A549 (cell line): ENCODE measurements around the gene ARL6. TPM values are rescaled to one million over a fixed set of nuclear protein-coding genes. Genes with fewer than 3 reads are reported as not detected.
A peak's percentile ranks its signal among the peaks of the same experiment; 100 is the strongest.

Source experiments
- ATAC-seq, 2 experiments: fragments of 200-7000 bp in 1 of 2; fragments of >200 bp in 1 of 2; cut with Nextera tagmentation in 1 of 2; cut with Tn5 transposase in 1 of 2; 3 replicates each; pipeline versions ENCODE4 v1.8.0 to v1.9.1; 2018 to 2020; ENCODE audit warnings: mild to moderate bottlenecking in 1 of 2, moderate library complexity in 1 of 2
- CTCF ChIA-PET: fragments of 300-600 bp; sonication (Branson Sonifier 250); formaldehyde crosslinking; extraction: SDS; loops from one replicate; lab custom pipeline; 2021; ENCODE audit warnings: antibody characterized with exemption, inconsistent platforms; lab: Yijun Ruan, JAX
- POLR2A ChIA-PET: fragments of 350-600 bp; formaldehyde crosslinking; extraction: SDS; loops from one replicate; lab custom pipeline; 2021; ENCODE audit warnings: antibody characterized with exemption, inconsistent platforms; lab: Yijun Ruan, JAX
- DNase-seq, 2 experiments: peaks; one replicate each; pipeline versions ENCODE4 v3.0.0 to v3.0.0-alpha.2; 2011 to 2016; ENCODE audit warnings: low read depth in 1 of 2, low spot score in 1 of 2
- FAIRE-seq: peaks from 2 replicates; lab custom pipeline; 2011; peaks lifted over from hg19 to GRCh38; lab: Jason Lieb, UNC
- H3K27ac ChIP-seq, 2 experiments: fragments of >200 bp; sonication (Bioruptor Twin); formaldehyde crosslinking; 3 replicates each; pipeline ENCODE4 v1.5.1; 2016 to 2017
- H3K4me1 ChIP-seq: fragments of >200 bp; sonication (Bioruptor Twin); formaldehyde crosslinking; 3 replicates; pipeline ENCODE4 v1.6.1; 2016
- H3K4me2 ChIP-seq: fragments of >200 bp; sonication (Bioruptor Twin); formaldehyde crosslinking; 3 replicates; pipeline ENCODE4 v1.6.1; 2016
- H3K4me3 ChIP-seq: fragments of >200 bp; sonication (Bioruptor Twin); formaldehyde crosslinking; 3 replicates; pipeline ENCODE4 v1.5.1; 2016
- H3K9me3 ChIP-seq: fragments of >200 bp; sonication (Bioruptor Twin); formaldehyde crosslinking; 3 replicates; pipeline ENCODE4 v1.6.1; 2016
- BHLHE40 ChIP-seq: IDR thresholded peaks from 2 replicates; pipeline ENCODE4 v1.6.1; 2012; ENCODE audit warnings: low read depth, low read length, inconsistent platforms
- CEBPB ChIP-seq, 2 experiments: fragments of >200 bp in 1 of 2; sonication (Bioruptor Twin) in 1 of 2; formaldehyde crosslinking in 1 of 2; IDR thresholded peaks; 2 replicates each; pipeline ENCODE4 v1.6.1; 2012 to 2016
- CHD4 ChIP-seq: fragments of 200-600 bp; sonication (generic); IDR thresholded peaks from 2 replicates; pipeline ENCODE4 v1.6.1; 2016; ENCODE audit warnings: antibody characterized with exemption, mild to moderate bottlenecking, borderline replicate concordance
- CTCF ChIP-seq: fragments of >200 bp; sonication (Bioruptor Twin); formaldehyde crosslinking; IDR thresholded peaks from 3 replicates; pipeline ENCODE4 v1.5.1; 2016
- EP300 ChIP-seq, 2 experiments: fragments of >200 bp; sonication (Bioruptor Twin); formaldehyde crosslinking; IDR thresholded peaks; 2 replicates in 1 of 2; 3 replicates in 1 of 2; pipeline ENCODE4 v1.6.1; 2016 to 2017
- FOSL2 ChIP-seq, 2 experiments: fragments of 450-650 bp in 1 of 2; fragments of >200 bp in 1 of 2; sonication (Bioruptor Twin) in 1 of 2; formaldehyde crosslinking; IDR thresholded peaks; 2 replicates each; pipeline versions ENCODE4 v1.5.0 to v1.6.1; 2016 to 2020; ENCODE audit warnings: mild to moderate bottlenecking in 1 of 2, moderate library complexity in 1 of 2
- FOXS1 ChIP-seq: fragments of 250-450 bp; sonication (Bioruptor Pico); IDR thresholded peaks from 2 replicates; pipeline ENCODE4 v1.5.0; 2020; ENCODE audit warnings: mild to moderate bottlenecking, moderate library complexity
- GATA3 ChIP-seq: IDR thresholded peaks from 2 replicates; pipeline ENCODE4 v1.6.1; 2012; ENCODE audit warnings: borderline replicate concordance
- HES2 ChIP-seq: fragments of >200 bp; sonication (Bioruptor Twin); formaldehyde crosslinking; IDR thresholded peaks from 2 replicates; pipeline ENCODE4 v1.6.1; 2016
- HEYL ChIP-seq: fragments of 250-450 bp; sonication (Bioruptor Pico); IDR thresholded peaks from 2 replicates; pipeline ENCODE4 v1.8.0; 2021; ENCODE audit warnings: mild to moderate bottlenecking, moderate library complexity
- JUN ChIP-seq, 2 experiments: fragments of >200 bp; sonication (Bioruptor Twin); formaldehyde crosslinking; IDR thresholded peaks; 2 replicates in 1 of 2; 3 replicates in 1 of 2; pipeline ENCODE4 v1.6.1; 2016 to 2017
- KDM1A ChIP-seq: fragments of 200-600 bp; sonication (generic); IDR thresholded peaks from 2 replicates; pipeline ENCODE4 v1.6.1; 2016; ENCODE audit warnings: low read depth, mild to moderate bottlenecking
- NFE2L2 ChIP-seq: fragments of 150-350 bp; conservative IDR thresholded peaks from 2 replicates; pipeline ENCODE4 v1.6.1; 2014; ENCODE audit warnings: low read length
- NR3C1 ChIP-seq: fragments of >200 bp; sonication (Bioruptor Twin); formaldehyde crosslinking; IDR thresholded peaks from 3 replicates; pipeline ENCODE4 v1.6.1; 2017
- PBX3 ChIP-seq: IDR thresholded peaks from 2 replicates; pipeline ENCODE4 v1.6.1; 2012
- PHF8 ChIP-seq: fragments of 200-600 bp; sonication (generic); IDR thresholded peaks from 2 replicates; pipeline ENCODE4 v1.6.1; 2016; ENCODE audit warnings: low read depth, mild to moderate bottlenecking, antibody characterized with exemption, moderate library complexity, borderline replicate concordance
- POLR2A ChIP-seq: IDR thresholded peaks from 2 replicates; pipeline ENCODE4 v1.6.1; 2012; ENCODE audit warnings: mild to moderate bottlenecking, low read length
- RARB ChIP-seq: fragments of 250-450 bp; sonication (Bioruptor Pico); IDR thresholded peaks from 2 replicates; pipeline ENCODE4 v1.8.0; 2021; ENCODE audit warnings: mild to moderate bottlenecking, moderate library complexity
- RCOR1 ChIP-seq: fragments of 150-350 bp; IDR thresholded peaks from 2 replicates; pipeline ENCODE4 v1.6.1; 2014; ENCODE audit warnings: antibody characterized with exemption, low read length, low read depth
- RFX5 ChIP-seq: fragments of 450-650 bp; IDR thresholded peaks from 2 replicates; pipeline ENCODE4 v1.7.1; 2014; ENCODE audit warnings: antibody characterized with exemption, mild to moderate bottlenecking, moderate library complexity
- RNF2 ChIP-seq: fragments of 200-600 bp; sonication (generic); IDR thresholded peaks from 2 replicates; pipeline ENCODE4 v1.6.1; 2016; ENCODE audit warnings: low read depth, mild to moderate bottlenecking, antibody characterized with exemption, moderate library complexity, borderline replicate concordance
- SREBF2 ChIP-seq: fragments of 450-650 bp; IDR thresholded peaks from 2 replicates; pipeline ENCODE4 v1.6.1; 2014; ENCODE audit warnings: mild to moderate bottlenecking, moderate library complexity
- TP53 ChIP-seq: fragments of 250-450 bp; sonication (Bioruptor Pico); IDR thresholded peaks from 2 replicates; pipeline ENCODE4 v1.5.0; 2021; ENCODE audit warnings: mild to moderate bottlenecking, moderate library complexity
- ZC3H11A ChIP-seq: fragments of 450-650 bp; IDR thresholded peaks from 2 replicates; pipeline ENCODE4 v1.6.1; 2014; ENCODE audit warnings: antibody characterized with exemption, mild to moderate bottlenecking
- ZFP36 ChIP-seq: fragments of 450-650 bp; IDR thresholded peaks from 2 replicates; pipeline ENCODE4 v1.6.1; 2014; ENCODE audit warnings: borderline replicate concordance; ENCODE audit not compliant: partially characterized antibody
- ZSCAN20 ChIP-seq: fragments of 250-450 bp; sonication (Bioruptor Pico); IDR thresholded peaks from 2 replicates; pipeline ENCODE4 v1.8.0; 2022; ENCODE audit warnings: mild to moderate bottlenecking, moderate library complexity
- whole genome bisulfite sequencing: methylation state at CpG from one replicate; pipeline ENCODE4 v1.1.6; 2017; ENCODE audit errors: missing lambda C conversion rate; 5-methylcytosine and 5-hydroxymethylcytosine counted together
- polyA minus RNA-seq: library from RNA; depleted of rRNA, polyadenylated mRNA; stranded (reverse); fragments of >200 nt; gene quantifications from 2 replicates; pipeline ENCODE4 v1.2.3, GENCODE V29; 2011; rRNA and poly(A)+ RNA removed
- polyA plus RNA-seq, 4 experiments: library from polyadenylated mRNA; depleted of rRNA in 3 of 4; stranded (reverse); fragments of >200 nt; fragmentation: RNase III in 1 of 4; extraction: RNeasy Plus Mini Kit Qiagen cat#74134 plus additional on column Dnase treatment in 1 of 4; gene quantifications; 2 replicates in 3 of 4; 3 replicates in 1 of 4; pipeline ENCODE4 v1.2.3, GENCODE V29; 2011 to 2017
- TF ChIP-seq, protein P1 (sequence below): fragments of 250-450 bp; sonication (Bioruptor Pico); IDR thresholded peaks from 2 replicates; pipeline ENCODE4 v1.5.0; 2020; ENCODE audit warnings: low read depth, mild to moderate bottlenecking, moderate library complexity
- TF ChIP-seq, protein P2 (sequence below): fragments of 150-350 bp; IDR thresholded peaks from 2 replicates; pipeline ENCODE4 v1.6.1; 2014; ENCODE audit warnings: low read depth, mild to moderate bottlenecking, low read length
- TF ChIP-seq, protein P3 (sequence below): IDR thresholded peaks from 2 replicates; pipeline ENCODE4 v1.6.1; 2012

Gene ARL6
- polyA plus RNA-seq (2011; rRNA removed) (9.9 and 11.7 TPM in 2 replicates), polyA plus RNA-seq (2017; fragmentation: RNase III; extraction: RNeasy Plus Mini Kit Qiagen cat#74134 plus additional on column Dnase treatment) (6.9 to 7.4 TPM (median 7.3 TPM) in 3 replicates), polyA minus RNA-seq (17.9 and 20.1 TPM in 2 replicates)
- polyA plus RNA-seq (2012; cell fraction: cytosol; rRNA removed), result 2.1 and 2.2 TPM in 2 replicates
- 1.2 and 2.7 TPM in 2 replicates for polyA plus RNA-seq (2012; cell fraction: nucleus; rRNA removed)

DNA sequence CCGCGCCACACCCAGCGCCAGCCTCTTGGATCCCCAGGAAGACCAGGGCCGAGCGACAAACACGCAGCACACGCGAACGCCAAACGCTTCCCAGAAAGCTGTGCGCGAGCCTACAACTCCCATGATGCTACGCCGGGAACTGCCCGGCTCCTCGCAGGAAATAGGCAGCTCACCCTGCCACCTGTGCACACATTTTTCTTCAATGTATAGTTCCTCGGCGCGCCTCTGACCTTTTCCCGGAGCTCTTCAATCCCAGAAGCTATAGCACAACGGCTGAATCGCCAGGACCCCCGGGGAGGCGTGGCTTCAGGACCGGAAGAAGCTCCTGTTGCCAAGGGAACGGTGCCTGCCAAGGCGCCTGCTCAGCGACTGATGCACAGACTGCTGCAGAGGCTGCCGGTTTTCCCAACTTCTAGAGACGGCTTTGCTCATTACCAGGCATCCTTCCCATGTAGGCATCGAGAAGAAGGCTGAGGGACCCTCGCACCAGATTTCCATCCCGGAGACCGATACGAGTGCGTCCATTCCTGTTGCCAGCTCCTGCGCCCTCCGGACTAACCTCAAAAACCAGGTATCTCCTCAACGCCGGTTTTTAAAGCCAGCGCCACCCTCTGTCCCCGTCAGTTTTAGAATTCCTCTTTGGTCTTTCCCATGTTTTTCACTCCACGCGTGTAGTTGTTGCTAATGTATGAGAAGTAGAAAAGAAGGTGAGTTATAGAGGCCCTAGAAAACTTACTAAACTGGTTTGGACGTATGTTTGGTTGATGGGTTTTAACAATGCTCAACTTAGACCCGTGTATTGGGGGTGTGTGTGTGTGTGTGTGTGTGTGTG is at the start of gene ARL6:
Gene ARL6, plus strand, starts transcription at position 352 of the 832 bp plus-strand sequence. CDS start 3,350 bp downstream, outside the sequence.
- under 1% methylated on average over 34 of the region's 46 CpGs for WGBS
- H3K4me2 ChIP-seq, result peak within 1 kb of the TSS; percentile 87
- CTCF ChIA-PET, result interaction anchor here (1.0 to 1.6 kb wide), 2 partner anchors 11 to 57 kb away, joined by 3 to 5 read pairs; partner anchors contain the start of gene CRYBG3
- H3K27ac ChIP-seq, result peak within 1 kb of the TSS; percentile 82 to 91
- POLR2A ChIA-PET, result interaction anchor here (0.9 kb wide), 1 partner anchor 758 kb away, joined by 3 read pairs; the partner anchor contains the start of gene CLDND1
- peaks cover 10% of the 10 kb centered on the region for H3K4me1 ChIP-seq
- peak within 1 kb of the TSS; percentile 59 for H3K4me3 ChIP-seq
- H3K9me3 ChIP-seq, result no peaks in the 10 kb centered on the region
- DNase-seq, result peak; percentile 67 to 86
- ATAC-seq, result peak; percentile 98
- FAIRE-seq, result no peak
- TF ChIP-seq RNF2 (no peak), SREBF2 (no peak), HEYL (CRISPR knock-in tag) (no peak), JUN (IDR thresholded peaks at IDR 0.05) (peak in 1 of 2 experiments; percentile 74; a peak in 2 of 5 replicates), KDM1A (no peak), HES2 (no peak), ZFP36 (no peak), RARB (no peak), GATA3 (no peak), RFX5 (no peak), FOSL2 (IDR thresholded peaks at IDR 0.05) (no peak), FOSL2 (CRISPR knock-in tag; IDR thresholded peaks at IDR 0.05) (no peak), PHF8 (peak; percentile 45), CTCF (peak; percentile 37; the same call in 2 of the 3 replicates), CHD4 (no peak), POLR2A (peak; percentile 69), ZSCAN20 (no peak), PBX3 (0 out of 2 replicates have a peak, but pooled peaks have one; percentile 26), NFE2L2 (no peak), FOXS1 (CRISPR knock-in tag) (no peak), NR3C1 (no peak), BHLHE40 (no peak), RCOR1 (no peak), EP300 (IDR thresholded peaks at IDR 0.05) (no peak), ZC3H11A (no peak), CEBPB (IDR thresholded peaks at IDR 0.05) (no peak), TP53 (CRISPR knock-in tag) (no peak)
- TF ChIP-seq, protein P1, sequence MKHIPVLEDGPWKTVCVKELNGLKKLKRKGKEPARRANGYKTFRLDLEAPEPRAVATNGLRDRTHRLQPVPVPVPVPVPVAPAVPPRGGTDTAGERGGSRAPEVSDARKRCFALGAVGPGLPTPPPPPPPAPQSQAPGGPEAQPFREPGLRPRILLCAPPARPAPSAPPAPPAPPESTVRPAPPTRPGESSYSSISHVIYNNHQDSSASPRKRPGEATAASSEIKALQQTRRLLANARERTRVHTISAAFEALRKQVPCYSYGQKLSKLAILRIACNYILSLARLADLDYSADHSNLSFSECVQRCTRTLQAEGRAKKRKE (CRISPR knock-in tag), result no peak
- TF ChIP-seq, protein P2, sequence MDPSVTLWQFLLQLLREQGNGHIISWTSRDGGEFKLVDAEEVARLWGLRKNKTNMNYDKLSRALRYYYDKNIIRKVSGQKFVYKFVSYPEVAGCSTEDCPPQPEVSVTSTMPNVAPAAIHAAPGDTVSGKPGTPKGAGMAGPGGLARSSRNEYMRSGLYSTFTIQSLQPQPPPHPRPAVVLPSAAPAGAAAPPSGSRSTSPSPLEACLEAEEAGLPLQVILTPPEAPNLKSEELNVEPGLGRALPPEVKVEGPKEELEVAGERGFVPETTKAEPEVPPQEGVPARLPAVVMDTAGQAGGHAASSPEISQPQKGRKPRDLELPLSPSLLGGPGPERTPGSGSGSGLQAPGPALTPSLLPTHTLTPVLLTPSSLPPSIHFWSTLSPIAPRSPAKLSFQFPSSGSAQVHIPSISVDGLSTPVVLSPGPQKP, result no peak
- TF ChIP-seq, protein P3, sequence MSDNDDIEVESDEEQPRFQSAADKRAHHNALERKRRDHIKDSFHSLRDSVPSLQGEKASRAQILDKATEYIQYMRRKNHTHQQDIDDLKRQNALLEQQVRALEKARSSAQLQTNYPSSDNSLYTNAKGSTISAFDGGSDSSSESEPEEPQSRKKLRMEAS, result peak; percentile 80; the same call in 1 of the 2 replicates
- TF ChIP-seq, all 56 proteins: peak for 6
